ENCODE results near the gene RRP1.

Gene RRP1

DNA sequence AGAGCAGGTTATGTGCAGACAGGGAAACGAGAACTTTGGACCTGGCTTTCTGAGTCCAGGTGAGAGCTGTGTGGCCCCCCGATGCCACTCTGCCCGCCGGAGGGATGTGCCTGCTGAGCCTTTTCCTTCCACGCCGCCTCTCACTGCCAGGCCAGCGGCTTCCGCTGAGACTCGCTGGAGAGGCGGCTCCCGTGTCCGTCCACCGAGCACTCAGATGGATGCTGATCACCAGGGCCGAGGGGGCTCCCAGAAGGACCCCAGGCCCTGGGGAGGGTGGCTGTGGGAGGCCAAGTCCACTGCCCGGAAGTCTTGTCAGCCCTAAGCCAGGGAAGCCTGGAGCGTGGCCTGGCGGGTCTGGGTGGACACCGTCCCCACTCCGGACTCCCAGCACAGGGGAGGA, 29.7 kb upstream of the RRP1 start:
- DNase-seq: no peak

DNA sequence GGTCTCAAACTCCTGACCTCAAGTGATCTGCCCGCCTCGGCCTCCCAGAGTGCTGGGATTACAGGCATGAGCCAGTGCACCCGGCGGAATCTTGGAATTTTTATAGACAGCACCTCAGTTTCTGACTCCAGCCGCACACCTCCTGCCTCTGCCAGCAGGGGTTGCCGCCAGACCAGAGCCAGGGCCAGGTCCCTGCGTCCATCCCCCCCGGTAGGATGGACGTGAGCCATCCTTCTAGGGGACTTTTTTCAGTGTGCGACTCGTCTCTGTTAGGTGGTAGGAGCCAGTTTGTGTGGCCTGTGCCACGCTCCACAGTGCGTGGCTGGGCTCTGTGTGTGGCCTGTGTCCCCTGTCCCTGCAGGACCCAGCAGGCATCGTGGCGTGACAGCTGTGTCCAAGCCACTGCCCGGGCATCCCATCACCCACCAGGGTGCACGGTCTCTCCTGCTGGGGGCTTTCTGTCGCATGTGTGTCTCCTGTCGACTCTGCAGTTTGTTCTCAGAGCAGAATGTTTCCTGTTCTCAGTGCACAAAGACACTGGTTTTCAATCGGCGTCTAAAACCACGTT, 28.9 kb upstream of the RRP1 start:
- DNase-seq: no peak

DNA sequence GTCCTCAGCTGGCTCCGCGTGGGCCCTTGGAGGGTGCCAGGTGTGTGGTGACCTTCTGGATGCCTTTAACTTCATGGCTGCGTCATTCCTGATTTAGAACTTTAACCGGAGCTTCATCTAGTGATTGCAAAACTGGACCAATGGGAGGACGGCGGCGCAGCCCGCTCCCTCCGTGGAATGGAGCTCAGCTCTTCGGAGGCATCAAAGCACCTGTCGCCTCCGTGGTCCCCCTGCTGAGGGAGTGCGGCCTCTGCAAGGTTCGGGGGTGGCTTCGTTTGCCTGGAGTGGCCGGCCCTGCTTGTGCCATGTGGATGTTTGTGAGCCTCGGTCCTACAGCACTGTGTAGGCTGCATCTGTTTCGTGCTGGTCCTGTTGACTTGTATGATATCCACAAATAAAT, 27.5 kb upstream of the RRP1 start:
- no peak for DNase-seq

DNA sequence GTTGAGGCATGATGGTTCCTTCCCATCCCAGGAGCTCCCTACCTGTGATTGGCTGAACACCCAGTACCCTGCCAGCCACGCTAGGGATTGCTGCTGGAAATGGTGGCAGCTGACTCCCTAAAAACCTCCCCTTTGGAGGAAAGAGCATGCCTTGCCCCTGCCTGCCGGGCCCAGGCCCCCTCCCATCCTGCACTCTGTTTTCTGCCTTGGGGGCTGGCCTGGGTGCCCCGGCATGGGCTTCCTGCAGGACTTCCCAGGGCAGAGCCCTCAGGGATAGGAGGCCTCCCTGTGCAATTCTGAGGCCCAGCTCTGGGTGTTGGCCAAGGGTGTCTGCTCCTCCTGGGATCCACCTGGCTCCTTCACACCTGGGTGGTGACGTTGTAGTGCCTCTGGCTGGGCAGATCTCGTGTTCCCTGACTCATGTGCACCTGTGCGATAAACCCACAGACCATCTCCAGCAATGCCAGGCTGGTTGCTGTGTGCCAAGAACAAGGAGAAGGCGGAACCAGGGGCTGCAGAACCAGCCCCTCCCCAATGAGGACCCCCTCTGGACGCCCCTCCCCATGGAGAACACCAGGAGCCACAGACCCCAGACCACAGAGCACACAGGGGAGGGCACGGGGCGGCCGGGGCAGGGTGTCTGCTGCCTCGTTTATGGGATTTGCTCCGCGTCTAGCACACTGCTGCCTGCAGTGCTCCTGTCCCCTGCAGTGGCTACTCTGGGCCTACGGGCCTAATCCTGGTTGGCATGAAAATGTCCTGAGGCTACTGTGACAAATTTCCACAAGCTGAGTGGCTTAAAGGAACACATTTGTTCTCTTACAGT, 26.9 kb upstream of the RRP1 start:
- DNase-seq: no peak

DNA sequence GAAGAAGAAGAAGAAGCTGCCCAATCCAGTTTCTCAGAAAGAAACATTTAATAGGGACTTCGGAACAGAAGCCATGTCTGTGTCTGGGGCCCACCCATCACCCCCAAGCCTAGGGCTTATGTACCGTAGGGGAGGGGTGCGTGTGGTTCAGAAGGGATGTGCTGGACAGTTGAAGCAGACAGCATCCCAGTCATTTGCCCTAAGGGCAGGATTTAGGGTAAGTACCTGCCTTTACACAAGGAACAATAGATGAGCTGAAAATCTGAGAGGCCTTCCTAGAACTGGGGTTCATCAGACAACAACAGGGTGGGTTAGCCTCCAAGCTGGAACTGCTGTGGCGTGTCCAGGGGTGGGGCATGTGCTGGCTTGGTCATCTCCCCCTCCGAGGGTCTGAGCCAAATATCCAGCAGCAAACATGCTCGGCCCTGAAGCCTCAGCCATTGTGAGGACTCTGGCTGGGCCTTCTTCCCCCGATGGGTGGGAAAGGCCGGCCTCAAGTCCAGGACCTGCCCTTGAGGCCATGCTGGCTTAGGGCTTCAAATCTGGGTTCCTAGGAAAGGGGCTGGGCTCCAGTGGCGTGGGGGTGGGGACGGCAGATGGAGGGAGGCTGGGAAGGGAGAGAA, 25.4 kb upstream of the RRP1 start:
- DNase-seq: no peak

DNA sequence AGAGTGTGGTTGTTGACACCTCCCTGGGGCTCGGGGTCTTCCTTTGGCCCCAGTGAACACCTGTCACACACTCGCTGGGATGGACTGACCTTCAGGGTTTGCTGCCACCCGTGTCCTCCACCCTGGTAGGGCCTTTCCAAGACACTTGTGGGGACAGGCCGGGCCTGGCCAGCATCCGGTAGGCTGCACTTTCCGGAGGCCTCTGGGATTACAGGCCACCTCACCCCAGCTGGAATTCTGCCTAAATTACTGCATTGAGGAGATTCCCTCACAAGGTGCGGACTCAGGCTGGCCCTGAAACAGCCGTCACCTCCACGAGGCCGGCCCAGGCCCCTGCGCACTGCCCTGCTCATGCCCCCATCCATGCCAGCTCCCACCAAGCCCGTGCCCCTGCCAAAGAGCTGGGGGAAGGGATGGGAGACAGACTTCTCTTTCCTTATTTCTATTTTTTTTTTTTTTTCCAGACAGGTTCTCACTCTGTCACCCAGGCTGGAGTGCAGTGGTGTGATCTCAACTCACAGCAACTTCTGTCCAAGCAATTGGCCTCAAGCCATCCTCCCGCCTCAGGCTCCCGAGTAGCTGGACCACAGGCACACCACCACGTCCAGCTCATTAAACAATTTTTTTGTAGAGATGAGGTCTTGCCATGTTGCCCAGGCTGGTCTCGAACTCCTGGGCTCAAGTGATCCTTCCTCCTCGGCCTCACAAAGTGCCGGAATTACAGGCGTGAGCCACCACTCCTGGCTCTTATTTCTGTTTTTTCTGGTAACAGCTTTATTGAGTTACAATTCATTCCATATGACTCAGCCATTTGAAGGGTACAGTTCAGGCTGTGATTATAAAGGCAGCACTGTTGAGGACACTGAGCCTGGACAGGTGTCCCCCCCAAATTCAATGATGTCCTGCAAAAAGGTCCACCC, 24.5 kb upstream of the RRP1 start:
- DNase-seq: no peak

DNA sequence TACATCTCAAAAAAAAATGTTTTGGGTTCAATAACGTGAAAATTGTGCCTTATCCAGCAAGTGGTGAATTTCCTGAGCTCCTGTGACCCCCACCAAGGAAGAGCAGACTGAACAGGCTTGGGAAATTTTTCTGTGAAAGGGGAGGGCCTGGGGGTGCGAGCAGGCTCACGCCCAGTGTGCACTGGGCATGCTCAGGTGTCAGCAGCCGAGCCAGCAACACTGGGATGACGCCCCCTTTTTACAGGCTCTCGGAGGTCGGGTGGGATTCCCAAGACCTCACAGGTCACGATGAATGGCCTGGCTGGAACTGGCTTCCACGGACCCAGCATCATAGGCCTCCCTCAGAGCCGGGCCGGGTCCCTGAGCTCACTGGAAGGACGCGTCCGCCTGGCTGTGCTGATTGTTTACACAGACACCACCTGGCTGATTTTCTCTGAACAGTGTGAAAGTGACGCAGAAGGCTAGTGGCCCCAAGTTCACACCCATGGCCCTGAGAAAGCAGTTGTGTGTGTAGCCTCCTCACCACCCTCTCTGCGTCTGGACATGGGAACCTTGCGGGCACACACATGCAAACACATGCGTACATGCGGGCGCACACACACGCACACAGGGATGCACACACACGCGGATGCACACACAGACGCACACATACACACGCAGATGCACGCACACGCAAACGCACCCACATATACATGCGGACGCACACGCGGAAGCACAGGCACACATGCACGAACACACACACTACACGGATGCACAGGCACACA, 22.5 kb upstream of the RRP1 start:
- no peak for DNase-seq

DNA sequence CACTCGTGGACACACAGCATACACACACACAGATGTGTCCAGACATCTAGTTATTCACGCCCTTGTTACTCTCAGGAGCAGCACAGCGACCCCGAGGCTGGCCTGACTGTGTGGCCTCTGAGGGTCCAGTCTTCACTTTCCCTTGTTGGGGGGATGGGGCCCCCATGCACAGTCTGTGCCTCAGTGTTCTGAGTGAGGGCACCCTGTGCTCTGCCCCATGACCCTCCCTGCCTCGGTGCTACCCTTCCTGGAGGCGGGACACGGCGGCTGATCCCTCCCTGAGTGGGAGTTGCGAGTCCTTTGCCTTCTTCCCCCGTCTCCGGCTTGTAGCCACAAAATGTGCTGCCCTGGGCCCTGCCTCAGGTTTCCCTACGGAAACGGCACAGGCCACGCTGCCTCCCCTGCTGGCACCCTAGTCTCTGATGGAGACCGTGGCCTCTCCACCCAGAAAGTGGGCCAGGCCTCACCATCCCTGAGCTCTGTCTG, 21.8 kb upstream of the RRP1 start:
- no peak for DNase-seq

DNA sequence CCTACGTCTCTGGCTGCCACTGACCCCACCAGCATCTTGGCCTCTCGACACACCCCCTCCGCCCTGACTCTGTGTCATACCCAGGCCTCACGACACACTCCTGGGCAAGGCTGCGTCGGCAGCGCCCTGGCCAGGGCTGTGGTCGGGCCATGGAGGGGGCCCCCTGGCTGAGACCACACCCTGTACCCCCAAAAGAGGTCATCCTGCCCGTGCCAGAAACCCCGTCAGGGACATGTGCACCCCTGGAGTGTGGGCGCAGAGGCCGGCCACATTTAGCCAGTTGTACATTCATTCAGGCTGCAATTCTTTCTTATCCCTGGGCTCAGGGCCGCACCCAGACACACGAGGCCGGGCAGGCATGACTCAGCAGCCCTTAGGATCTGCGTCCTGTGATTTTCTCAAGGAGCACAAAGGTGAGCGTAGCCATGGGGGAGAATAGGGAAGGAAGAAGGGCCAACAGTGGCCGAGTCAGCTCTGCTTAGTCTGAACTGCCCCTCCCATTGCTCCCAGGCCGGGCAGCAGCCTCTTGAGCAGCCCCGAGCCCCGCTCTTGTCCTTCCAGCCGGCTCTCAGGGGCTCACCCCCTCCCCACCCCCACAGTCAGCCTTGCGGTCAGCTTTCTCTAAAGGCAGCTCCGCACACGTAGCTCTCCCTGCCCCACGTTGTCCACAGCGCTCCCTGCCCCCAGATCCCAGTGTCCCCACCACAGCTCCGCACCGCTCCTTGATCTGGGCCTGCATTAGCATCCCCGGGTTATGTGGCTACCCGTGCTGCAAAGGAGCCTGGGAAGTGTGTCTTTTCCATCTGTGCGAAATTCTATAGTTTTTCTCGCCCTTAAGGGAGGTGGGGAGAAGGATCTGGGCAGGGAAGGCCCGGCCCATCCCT, 21.2 kb upstream of the RRP1 start:
- no peak for DNase-seq

DNA sequence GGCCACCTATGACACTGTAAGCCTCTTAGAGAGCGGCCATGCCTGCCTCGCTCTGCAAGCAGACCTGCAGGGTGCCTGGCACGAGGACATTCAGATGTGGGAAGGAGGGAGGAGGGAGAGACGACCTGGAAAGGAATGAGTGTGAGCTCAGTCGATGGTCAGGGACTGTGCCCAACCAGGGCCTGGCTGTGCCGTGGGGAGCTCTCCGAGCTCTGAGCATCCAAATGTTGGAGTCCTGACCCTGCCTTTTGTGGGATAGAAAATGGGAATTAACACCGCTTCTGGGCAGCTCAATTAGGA, 20.6 kb upstream of the RRP1 start:
- DNase-seq: no peak

DNA sequence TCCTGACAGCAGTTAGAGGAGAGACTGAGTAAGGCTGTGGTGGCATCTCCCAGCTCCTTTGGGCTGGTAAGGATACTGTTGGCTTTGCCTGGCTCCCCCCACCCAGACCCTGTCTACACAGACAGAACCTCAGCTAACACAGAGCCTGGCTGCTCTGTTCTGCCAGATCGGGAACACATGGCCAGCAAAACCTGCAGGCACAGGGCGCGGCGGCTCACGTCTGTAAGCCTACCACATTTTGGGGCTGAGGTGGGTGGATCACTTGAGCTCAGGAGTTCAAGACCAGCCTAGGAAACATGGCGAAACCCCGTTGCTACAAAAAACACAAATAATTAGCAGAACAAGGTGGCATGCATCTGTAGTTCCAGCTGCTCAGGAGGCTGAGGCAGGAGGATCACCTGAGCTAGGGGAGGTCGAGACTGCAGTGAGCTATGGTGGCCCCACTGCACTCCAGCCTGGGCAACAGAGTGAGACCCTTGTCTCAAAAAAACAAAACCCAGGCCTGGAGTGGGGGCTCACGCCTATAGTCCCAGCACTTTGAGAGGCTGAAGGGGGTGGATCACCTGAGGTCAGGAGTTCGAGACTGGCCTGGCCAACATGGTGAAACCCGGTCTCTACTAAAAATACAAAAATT, 19.9 kb upstream of the RRP1 start:
- no peak for DNase-seq

DNA sequence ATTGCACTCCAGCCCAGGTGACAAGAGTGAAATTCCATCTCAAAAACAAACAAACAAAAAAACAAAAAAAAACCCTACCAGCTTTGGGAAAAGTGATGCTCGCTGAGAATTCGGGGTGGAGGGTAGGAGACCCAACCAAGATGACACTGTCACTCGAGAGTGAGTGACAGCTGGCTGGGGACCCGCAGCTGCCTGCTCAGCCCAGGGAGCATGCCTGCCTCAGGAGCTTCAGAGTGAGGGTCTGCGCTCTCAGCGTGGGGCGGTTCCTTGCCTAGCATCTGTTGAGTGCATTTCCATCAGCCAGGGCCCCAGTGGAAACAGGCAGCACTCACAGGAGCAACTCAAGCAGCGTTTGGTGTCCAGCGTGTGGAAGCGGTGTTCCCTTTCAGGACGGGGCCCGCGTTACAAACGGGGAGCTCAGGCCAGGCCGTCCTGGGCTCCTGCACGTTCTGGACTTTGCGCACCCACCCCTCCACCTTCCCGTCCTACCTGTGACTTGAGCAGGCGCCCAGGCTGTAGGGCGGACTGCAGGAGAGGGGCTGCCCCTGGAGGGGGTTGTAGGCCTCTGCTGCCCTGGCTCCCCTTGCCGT, 19.2 kb upstream of the RRP1 start:
- DNase-seq: no peak

DNA sequence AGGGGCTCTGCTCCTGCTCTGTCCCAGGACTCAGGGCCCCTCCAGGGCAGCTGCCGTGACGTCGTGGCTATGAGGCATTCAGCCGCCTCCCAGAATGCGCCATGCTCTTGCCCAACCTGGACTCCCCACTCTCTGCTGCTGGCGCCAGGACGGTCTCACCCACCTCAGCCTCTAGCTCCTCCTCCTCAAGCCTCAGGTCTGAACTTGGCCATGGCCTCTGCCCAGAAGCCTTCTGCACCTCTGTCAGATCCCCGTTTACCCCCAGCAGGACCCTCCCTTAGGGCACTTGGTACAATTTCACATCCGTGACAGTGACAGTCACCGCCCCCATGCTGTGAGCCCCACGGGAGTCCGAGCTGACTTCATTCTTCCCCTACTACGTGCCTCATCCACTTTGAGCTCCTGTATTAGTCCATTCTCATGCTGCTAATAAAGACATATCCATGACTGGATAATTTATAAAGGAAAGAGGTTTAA, 18.1 kb upstream of the RRP1 start:
- DNase-seq: no peak

DNA sequence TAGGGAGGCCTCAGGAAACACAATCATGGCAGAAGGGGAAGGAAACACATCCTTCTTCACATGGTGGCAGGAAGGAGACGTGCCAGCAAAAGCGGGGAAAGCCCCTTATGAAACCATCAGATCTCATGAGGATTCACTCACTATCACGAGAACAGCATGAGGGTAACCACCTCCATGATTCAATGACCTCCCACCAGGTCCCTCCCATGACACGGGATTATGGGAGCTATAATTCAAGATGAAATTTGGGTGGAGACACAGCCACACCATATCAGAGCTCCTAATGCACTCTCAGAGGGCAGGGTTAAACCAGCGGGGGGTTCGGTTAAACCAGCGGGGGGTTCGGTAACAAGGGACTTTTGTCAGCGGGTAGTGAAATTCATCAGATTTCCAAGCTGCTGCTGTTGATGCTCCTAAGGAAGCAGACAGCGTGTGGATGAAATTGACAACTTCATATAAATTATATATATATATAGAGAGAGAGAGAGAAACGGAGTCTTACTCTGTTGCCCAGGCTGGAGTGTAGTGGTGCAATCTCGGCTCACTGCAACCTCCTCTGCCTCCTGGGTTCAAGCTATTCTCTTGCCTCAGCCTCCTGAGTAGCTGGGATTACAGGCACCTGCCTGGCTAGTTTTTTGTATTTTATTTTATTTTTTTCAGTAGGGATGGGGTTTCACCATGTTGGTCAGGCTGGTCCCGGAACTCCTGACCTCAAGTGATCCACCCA, 17.5 kb upstream of the RRP1 start:
- no peak for DNase-seq

DNA sequence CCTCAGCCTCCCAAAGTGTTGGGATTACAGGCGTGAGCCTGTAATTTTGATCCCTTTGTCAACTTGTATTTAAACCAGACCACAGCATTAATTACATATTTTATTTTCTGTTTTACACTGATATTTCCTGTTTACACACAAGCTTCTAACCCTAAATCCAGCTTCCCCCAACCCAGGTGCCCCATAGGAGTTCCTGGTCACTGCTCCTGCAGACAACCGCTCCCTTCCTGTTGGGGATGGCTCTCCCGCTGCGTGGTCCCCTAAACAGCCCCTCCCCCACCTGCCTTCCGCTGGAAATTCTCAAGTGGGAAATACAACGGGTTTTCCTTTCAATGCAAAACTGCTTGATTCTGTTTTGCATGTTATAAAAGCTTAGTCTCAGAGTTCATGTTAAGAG, 17.0 kb upstream of the RRP1 start:
- DNase-seq: no peak

DNA sequence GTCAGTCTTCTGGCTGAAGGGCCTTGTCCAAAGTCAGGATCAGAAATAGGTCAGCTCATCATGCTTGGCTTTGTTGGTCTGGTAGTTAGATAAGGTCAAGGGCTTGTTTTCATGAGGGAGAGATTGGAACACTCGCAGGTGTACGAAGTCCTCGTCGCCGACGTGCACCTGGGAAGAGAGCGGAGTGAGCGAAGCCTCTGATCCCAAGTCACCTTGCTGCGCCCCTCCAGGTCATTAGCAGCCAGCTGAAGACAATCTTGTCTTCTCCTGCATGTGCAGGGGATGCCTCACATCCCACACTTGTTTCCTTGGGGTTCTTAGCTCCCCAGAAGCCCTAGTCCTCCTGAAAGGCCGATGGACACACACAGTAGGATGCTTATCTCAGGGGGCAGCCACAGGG, 15.2 kb upstream of the RRP1 start:
- DNase-seq: no peak

DNA sequence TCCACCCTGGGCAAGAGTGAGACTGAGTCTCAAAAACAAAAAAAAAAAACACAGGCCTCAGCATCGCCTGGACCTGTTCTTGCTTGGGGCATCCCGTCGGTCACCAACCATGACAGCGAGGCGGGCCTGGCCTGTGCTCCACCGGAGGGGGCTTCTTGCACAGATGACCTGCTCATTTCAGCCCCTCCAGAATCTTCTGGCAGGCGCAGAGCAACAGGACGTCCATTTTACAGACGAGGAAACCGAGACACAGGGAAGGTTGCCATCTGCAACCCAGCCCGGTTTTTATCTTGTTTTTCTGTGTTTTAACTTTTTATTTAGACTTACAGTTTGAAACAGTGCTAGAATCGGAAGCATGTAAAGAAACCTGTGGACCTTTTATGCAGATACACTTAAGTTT, 14.2 kb upstream of the RRP1 start:
- no peak for DNase-seq

DNA sequence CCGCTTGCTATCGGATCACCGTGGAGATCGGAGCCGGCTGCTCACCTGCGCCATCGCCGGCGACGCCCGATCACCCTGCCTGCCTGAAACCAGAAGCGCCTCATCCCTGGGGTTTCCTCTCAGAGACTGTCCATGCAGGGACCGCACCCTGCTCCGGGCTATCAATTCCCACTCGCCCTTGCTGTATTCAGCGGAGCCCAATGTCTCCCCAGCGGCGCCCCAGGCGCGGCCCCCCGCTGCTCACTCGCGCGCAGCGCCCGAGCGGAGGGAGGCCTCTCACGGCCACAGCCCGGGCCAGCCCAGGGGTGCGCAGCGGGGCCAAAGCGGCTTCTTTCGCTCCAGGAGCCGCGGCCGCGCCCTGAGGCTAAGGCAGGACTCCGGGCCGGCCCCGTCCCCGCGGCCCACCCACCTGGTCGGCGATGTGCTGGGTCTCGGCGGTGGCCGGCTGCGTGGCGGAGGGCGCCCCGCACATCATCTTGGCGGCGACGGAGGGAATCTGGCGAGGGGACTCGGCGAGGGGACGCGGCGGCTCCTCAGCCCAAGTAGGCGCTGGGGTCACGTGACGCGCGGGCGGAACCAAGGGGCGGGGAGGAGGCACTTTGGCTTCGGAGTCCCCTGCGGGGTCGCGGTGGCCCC, 13.5 kb upstream of the RRP1 start, which contains the start of gene CSTB:
TSS of gene CSTB (minus strand) at position 514 of the 636 bp plus-strand sequence. CDS start at position 475, 39 bp downstream.
- DNase-seq: peak; percentile 86

DNA sequence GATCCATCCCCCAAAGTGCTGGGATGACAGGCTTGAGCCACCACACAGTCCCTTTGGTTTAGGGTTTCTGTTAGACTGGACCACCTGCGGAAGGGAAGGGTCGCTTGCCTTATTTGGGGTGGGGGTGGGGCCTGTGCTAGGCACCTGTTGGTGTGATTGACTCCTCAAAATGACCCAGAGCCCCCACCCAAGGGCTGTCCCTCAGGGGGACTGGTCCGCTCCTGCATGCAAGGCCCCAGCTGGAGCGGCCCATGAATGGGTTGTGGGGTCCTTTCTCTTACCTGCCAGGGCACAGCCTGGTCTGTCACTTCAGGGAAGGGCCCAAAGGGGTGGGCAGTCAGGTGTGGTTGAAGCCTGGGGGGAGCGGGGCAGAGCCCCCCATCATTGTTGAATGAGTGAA, 11.4 kb upstream of the RRP1 start:
- DNase-seq: no peak

All from activated gamma-delta T cell treated with Interleukin-2 at 50 U/mL for 16 hours (primary cell).